ENCODE results near the gene RNF39. TPM values are rescaled to one million over a fixed set of nuclear protein-coding genes. Genes with fewer than 3 reads are reported as not detected.

The RNF39 gene
- total and polyA plus RNA-seq, 2 of the 13 experiments (the other 11 are each of a cell fraction or from before 2014, with no cell fraction given): 0.13 to 1.8 TPM

GRCh38 chr6:30102414-30102969, 26.9 kb upstream of the RNF39 start (continued):
- TF ChIP-seq ARID4A (CRISPR knock-in tag; IDR thresholded peaks at IDR 0.05; ENCODE audit: borderline replicate concordance): no peak
- peak; percentile 12; the same call in 1 of the 2 replicates for TF ChIP-seq TGIF2 (CRISPR knock-in tag; IDR thresholded peaks at IDR 0.05)
- 0 out of 2 replicates have a peak, but pooled peaks have one; percentile 7 for TF ChIP-seq ZNF558 (CRISPR knock-in tag; IDR thresholded peaks at IDR 0.05; ENCODE audit: borderline replicate concordance)
- 0 out of 2 replicates have a peak, but pooled peaks have one; percentile 52 for TF ChIP-seq ZNF775 (CRISPR knock-in tag; IDR thresholded peaks at IDR 0.05; ENCODE audit: borderline replicate concordance)
- TF ChIP-seq ZNF230 (CRISPR knock-in tag; IDR thresholded peaks at IDR 0.05): 0 out of 2 replicates have a peak, but pooled peaks have one; percentile 2
- TF ChIP-seq PATZ1 (CRISPR knock-in tag; IDR thresholded peaks at IDR 0.05): 0 out of 2 replicates have a peak, but pooled peaks have one; percentile 6
- TF ChIP-seq MLLT10 (CRISPR knock-in tag; IDR thresholded peaks at IDR 0.05): no peak
- TF ChIP-seq ZNF280D (CRISPR knock-in tag; IDR thresholded peaks at IDR 0.05): no peak
- no peak for TF ChIP-seq ZKSCAN8 (CRISPR knock-in tag; IDR thresholded peaks at IDR 0.05; ENCODE audit: borderline replicate concordance)
- TF ChIP-seq ZNF34 (CRISPR knock-in tag; IDR thresholded peaks at IDR 0.05; ENCODE audit: borderline replicate concordance): 0 out of 2 replicates have a peak, but pooled peaks have one; percentile 76
- 0 out of 2 replicates have a peak, but pooled peaks have one; percentile 2 for TF ChIP-seq NPAS2 (CRISPR knock-in tag; IDR thresholded peaks at IDR 0.05; ENCODE audit: borderline replicate concordance)
- 0 out of 2 replicates have a peak, but pooled peaks have one; percentile 12 for TF ChIP-seq DNMT1 (CRISPR knock-in tag; IDR thresholded peaks at IDR 0.05)
- TF ChIP-seq ZNF234 (CRISPR knock-in tag; conservative IDR thresholded peaks at IDR 0.05): 0 out of 2 replicates have a peak, but pooled peaks have one; percentile 12
- TF ChIP-seq ZNF792 (CRISPR knock-in tag; IDR thresholded peaks at IDR 0.05): no peak
- peak; percentile 44; the same call in 1 of the 2 replicates for TF ChIP-seq ZNF546 (CRISPR knock-in tag; conservative IDR thresholded peaks at IDR 0.05)
- TF ChIP-seq ZNF253 (CRISPR knock-in tag; IDR thresholded peaks at IDR 0.05; ENCODE audit: borderline replicate concordance): no peak
- no peak for TF ChIP-seq THAP8 (CRISPR knock-in tag; IDR thresholded peaks at IDR 0.05; ENCODE audit: borderline replicate concordance)
- no peak for TF ChIP-seq HDAC2 (CRISPR knock-in tag; IDR thresholded peaks at IDR 0.05)
- no peak for TF ChIP-seq DRAP1 (CRISPR knock-in tag; IDR thresholded peaks at IDR 0.05)

Data from HepG2 (cell line).